Measurements from ENCODE around the gene MRPL53. TPM values are rescaled to one million over a fixed set of nuclear protein-coding genes. Genes with fewer than 3 reads are reported as not detected.

Gene MRPL53
- total RNA-seq, 1 donor from 2014 or later: 19.9 TPM

- DNase-seq: no peak
Measured at GRCh38 chr2:74426181-74426758, 46.2 kb downstream of the MRPL53 start.

- no peak for DNase-seq
Measured at GRCh38 chr2:74425523-74425922, 47.0 kb downstream of the MRPL53 start.

GRCh38 chr2:74424995-74425406, 47.5 kb downstream of the MRPL53 start:
- no peak for DNase-seq

- DNase-seq: no peak
Measured at GRCh38 chr2:74424139-74424992, 48.1 kb downstream of the MRPL53 start.

- DNase-seq: no peak
Measured at GRCh38 chr2:74423231-74424095, 49.0 kb downstream of the MRPL53 start.

Other genes starting within 250 kb of the MRPL53 start
- gene SLC4A5, start 129.3 kb downstream of the MRPL53 start, total RNA-seq: 2.6 TPM
- gene DCTN1, start 92.4 kb downstream of the MRPL53 start, total RNA-seq: 103 TPM
- 1.0 TPM for gene C2orf81, start 51.1 kb downstream of the MRPL53 start, total RNA-seq
- gene WDR54, start 51.0 kb downstream of the MRPL53 start, total RNA-seq: 11.2 TPM
- 42.1 TPM for gene RTKN, start 30.7 kb downstream of the MRPL53 start, total RNA-seq
- 26.0 TPM for gene INO80B, start 17.6 kb downstream of the MRPL53 start, total RNA-seq
- 41.5 TPM for gene WBP1, start 14.2 kb downstream of the MRPL53 start, total RNA-seq
- gene MOGS, start 7.3 kb downstream of the MRPL53 start, total RNA-seq: 40.4 TPM
- gene CCDC142, start 10.3 kb upstream of the MRPL53 start, total RNA-seq: 18.0 TPM
- 13.3 TPM for gene TTC31, start 10.4 kb upstream of the MRPL53 start, total RNA-seq
- gene LBX2, start 26.9 kb upstream of the MRPL53 start, total RNA-seq: not detected
- 8.7 TPM for gene PCGF1, start 35.0 kb upstream of the MRPL53 start, total RNA-seq
- not detected for gene TLX2, start 41.8 kb upstream of the MRPL53 start, total RNA-seq
- gene DQX1, start 53.6 kb upstream of the MRPL53 start, total RNA-seq: 2.5 TPM
- 60.9 TPM for gene AUP1, start 57.0 kb upstream of the MRPL53 start, total RNA-seq
- 30.2 TPM for gene HTRA2, start 57.3 kb upstream of the MRPL53 start, total RNA-seq
- 11.2 TPM for gene LOXL3, start 81.3 kb upstream of the MRPL53 start, total RNA-seq
- gene DOK1, start 82.0 kb upstream of the MRPL53 start, total RNA-seq: 8.4 TPM
- gene M1AP, start 175.7 kb upstream of the MRPL53 start, total RNA-seq: 4.6 TPM
- gene SEMA4F, start 181.6 kb upstream of the MRPL53 start, total RNA-seq: 3.3 TPM

Measured in tongue (tissue), 2 donors.